ENCODE measurements around the gene VAPA.

Gene VAPA

DNA sequence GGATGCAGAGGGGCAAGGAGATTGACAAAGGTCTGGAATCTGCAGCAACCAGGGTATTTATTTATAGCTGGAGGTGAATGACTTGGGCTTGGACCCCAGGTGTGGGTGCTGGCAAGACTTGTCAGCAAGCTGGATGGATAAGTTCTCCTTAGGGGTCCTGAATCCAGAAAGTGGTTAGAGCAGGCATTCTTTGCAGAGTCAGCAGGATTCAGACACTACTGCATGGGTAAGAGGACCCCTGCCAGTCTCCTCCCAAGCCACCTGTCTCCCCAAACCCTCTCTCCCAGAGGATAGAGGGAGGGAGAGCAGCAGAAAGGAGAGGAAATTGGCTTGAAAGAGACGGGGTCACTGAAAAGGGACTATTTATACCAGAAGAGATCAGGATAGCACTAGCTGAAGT, 89.5 kb downstream of the VAPA start:
- DNase-seq (ENCODE audit: low spot score) = no peak

DNA sequence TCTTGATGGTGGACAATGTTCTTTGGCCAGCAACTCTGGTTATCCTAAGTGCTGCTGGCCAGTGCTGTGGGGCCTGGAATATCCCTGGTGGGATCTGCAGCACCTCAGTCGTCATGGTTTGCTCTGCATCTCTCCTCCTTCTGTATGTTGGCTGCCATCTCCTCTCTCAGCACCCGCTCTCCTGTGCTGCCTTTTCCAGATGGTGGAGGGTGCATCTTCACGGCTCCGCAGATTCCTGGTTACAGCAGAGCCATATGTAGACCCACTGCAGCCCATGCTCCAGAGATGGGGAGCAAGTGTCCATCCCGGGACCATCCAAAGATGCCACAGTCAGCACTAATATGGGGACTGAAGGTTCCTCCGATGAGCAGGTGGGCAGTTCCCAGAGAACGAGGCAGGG, 90.0 kb downstream of the VAPA start:
- no peak for DNase-seq (ENCODE audit: low spot score)

DNA sequence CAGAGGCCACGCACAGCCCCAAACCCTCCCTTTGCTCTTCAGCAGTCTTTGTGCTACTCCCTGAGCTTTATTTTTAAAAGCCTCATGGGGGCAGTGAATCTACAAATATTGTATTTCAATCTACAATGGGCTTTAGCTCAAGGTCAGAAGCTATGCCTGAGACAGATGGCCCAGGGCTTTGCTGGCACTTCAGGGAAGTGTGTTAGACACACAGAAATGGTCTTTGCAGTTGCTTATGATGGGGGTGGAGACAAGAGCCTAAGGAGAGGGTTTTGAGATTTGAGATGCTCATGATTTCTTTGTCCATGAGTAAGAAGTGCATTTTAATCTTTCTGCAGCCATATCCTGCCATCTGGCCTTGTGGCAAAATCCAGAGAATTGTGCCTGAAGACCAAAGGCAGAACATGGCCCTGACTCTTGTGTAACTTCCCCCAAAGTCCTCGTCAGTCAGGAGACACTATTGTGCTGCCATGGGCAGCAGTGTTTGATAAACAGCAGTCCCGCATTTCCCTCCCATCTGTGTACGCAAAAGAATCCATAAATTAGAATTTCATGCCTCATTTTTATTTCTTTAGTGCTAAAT, 92.6 kb downstream of the VAPA start:
- peak; percentile 58 for DNase-seq (ENCODE audit: low spot score)

DNA sequence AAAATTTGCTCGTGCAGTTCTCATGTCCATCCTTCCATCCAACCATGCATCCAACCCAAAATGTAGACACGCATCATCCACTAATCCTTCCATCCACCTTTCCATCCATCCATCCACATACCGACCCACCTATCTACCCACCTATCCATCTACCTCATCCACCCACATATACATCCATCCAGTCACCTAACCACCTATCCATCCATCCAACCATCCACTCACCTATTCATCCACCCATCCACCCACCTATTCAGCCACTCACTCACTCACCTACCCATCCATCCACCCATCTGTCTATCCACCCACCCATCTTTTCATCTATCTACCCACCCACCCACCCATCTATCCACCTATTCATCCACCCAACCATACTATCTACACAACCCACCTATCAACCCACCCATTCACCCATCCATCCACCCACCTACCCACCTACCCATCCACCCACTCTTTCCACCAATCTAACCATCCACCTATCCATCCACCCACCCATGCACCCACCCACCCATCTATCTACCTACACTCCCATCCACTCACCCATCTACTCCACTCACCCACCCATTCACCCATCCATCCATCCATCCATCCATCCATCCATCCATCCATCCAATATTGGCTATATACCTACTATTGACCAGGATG, 94.3 kb downstream of the VAPA start:
- no peak for DNase-seq (ENCODE audit: low spot score)
